ENCODE results near the gene DYNC2LI1. TPM values are rescaled to one million over a fixed set of nuclear protein-coding genes. Genes with fewer than 3 reads are reported as not detected.

Gene DYNC2LI1
- total and polyA plus RNA-seq, 5 experiments from 2014 or later, result 4.9 to 6.7 (median 5.8) TPM

GRCh38 chr2:43824951-43825493 is 51.2 kb downstream of the DYNC2LI1 start:
- H3K4me3 Mint-ChIP-seq, result no peak overlapping the region

DNA sequence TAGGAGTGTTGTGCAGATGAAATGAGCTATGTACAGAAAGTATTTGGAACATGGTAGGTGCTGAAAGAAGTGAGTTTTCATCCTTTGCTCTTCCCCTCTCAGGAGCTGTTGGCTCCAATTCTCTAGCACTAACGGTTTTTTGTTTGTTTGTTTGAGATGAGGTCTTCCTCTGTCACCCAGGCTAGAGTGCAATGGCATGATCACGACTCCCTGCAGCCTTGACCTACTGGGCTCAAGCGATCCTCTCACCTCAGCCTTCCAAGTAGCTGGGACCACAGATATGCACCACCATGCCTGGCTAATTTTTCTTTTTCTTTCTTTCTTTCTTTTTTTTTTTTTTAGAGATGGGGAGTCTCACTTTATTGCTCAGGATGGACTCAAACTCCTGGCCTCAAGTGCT is 52.0 kb downstream of the DYNC2LI1 start:
- H3K9me3 Mint-ChIP-seq, result peaks cover 0 to 1% (median 0%) of the 10 kb centered on the region in 9 donors
- no peak for ATAC-seq
- peaks cover 25 to 46% (median 31%) of the 10 kb centered on the region in 5 donors for H3K27me3 Mint-ChIP-seq
- POLR2A ChIA-PET, result no interaction called here
- no peaks in the 10 kb centered on the region for H3K36me3 Mint-ChIP-seq
- no peak overlapping the region for H3K4me3 Mint-ChIP-seq
- no peak for DNase-seq
- H3K4me1 Mint-ChIP-seq, result no peaks in the 10 kb centered on the region
- H3K27ac Mint-ChIP-seq, result no peak overlapping the region

More at GRCh38 chr2:43824951-43825493, 51.2 kb downstream of the DYNC2LI1 start:
- POLR2A ChIA-PET, result no interaction called here
- no peaks in the 10 kb centered on the region for H3K36me3 Mint-ChIP-seq
- DNase-seq (no peak), ATAC-seq (no peak)
- H3K9me3 Mint-ChIP-seq, result peaks cover 0 to 2% (median 0%) of the 10 kb centered on the region in 9 donors
- H3K27me3 Mint-ChIP-seq, result peaks cover 24 to 42% (median 27%) of the 10 kb centered on the region in 5 donors
- H3K4me1 Mint-ChIP-seq, result no peaks in the 10 kb centered on the region
- no peak overlapping the region for H3K27ac Mint-ChIP-seq

DNA sequence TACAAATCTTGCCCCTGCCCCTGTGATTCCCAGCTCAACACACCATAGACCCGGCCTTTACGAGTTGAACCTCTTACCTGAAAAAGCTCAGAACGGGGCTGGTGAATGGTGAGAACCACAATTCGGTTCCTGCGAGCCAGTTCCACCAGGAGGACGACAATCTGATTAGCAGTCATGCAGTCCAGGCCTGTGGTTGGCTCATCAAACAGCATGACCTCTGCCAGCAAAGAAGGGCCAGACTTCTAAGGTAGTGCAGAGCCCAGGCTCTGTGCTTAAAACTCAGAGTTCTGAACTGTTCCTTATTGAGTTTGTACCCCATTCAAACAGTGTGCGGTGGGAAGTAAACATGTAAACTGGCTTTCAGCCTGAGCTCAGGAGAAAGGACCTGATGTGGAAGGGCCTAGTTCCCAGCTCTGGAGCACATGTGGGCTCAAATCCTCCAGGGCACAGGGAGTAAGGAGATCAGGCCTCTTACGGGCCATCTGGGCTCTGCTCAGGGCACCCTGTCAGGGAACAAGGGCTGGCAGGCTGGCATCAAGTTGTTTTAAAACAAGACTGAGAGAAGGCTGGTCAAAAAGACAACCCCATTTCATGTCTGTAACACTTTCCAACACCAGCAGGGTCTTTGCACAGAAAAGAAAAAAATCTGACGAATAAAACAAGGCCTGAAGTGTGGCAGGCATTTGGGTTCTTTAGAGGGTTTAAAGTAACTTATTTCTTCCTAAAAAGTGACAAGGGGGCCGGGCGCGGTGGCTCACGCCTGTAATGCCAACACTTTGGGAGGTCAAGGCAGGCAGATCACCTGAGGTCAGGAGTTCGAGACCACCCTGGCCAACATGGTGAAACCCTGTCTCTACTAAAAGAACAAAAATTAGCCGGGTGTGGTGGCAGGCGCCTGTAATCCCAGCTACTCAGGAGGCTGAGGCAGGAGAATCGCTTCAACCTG is 52.7 kb downstream of the DYNC2LI1 start:
- no peak for ATAC-seq
- peaks cover 22 to 46% (median 31%) of the 10 kb centered on the region in 5 donors for H3K27me3 Mint-ChIP-seq
- POLR2A ChIA-PET, result interaction anchor here (0.7 kb wide), 1 partner anchor 17 kb away, joined by 3 read pairs; no protein-coding TSS in a partner anchor

DNA sequence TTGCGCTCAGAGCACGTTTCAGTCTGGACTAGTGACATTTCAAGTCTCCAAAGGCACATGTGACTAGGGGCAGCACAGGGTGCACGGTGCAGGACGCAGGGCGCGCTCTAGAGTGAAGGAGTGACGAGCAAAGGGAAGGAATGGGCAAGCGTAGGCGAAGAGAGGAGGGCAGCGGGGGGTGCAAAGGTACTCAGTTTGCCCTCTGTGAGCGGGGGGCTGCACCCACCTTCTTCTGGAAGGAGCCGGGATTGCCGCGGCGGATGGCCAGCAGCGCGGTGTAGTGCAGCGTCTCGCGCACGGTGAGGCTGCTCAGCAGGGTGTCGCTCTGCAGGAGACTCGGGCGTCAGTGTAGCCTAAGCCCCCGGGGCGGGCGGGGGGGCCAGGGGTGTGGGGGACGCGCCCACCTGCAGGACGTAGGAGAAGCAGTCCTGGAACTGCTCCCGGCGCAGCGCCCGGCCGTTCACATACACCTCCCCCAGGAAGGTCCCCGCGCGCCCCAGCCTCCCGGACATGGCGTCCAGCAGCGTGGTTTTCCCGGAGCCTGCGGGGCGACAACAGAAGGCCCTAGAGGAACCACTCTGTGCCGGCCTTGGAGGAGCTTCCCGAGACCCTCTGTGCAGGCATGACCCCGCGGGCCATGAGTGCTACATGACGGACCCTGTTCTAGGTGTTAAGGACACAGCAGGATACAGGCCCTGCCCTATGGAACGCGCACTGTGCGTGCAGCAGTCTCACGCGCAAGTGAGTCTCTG is 57.9 kb downstream of the DYNC2LI1 start:
- H3K9me3 Mint-ChIP-seq, result no peaks in the 10 kb centered on the region
- H3K27me3 Mint-ChIP-seq, result peaks cover 9 to 37% (median 16%) of the 10 kb centered on the region in 5 donors
- ATAC-seq (no peak), DNase-seq (no peak)
- POLR2A ChIA-PET, result no interaction called here
- peak overlapping the region in 1 of 10 donors; percentile 63 for H3K27ac Mint-ChIP-seq
- peaks cover 3 to 6% (median 4%) of the 10 kb centered on the region in 4 donors for H3K4me1 Mint-ChIP-seq
- no peaks in the 10 kb centered on the region for H3K36me3 Mint-ChIP-seq
- peak overlapping the region in 2 of 10 donors; percentile 33 to 41 for H3K4me3 Mint-ChIP-seq

More for the DNA sequence above, 52.7 kb downstream of the DYNC2LI1 start:
- Mint-ChIP-seq H3K36me3 (no peaks in the 10 kb centered on the region), H3K4me1 (peaks cover 3 to 5% (median 4%) of the 10 kb centered on the region in 4 donors), H3K27ac (no peak overlapping the region), H3K9me3 (no peaks in the 10 kb centered on the region), H3K4me3 (no peak overlapping the region)
- no peak for DNase-seq

- H3K4me3 Mint-ChIP-seq, result no peak overlapping the region
- peaks cover 9 to 37% (median 16%) of the 10 kb centered on the region in 5 donors for H3K27me3 Mint-ChIP-seq
- H3K36me3 Mint-ChIP-seq, result no peaks in the 10 kb centered on the region
- POLR2A ChIA-PET, result no interaction called here
- no peak overlapping the region for H3K27ac Mint-ChIP-seq
- H3K9me3 Mint-ChIP-seq, result no peaks in the 10 kb centered on the region
- DNase-seq (no peak), ATAC-seq (no peak)
- peaks cover 3 to 6% (median 4%) of the 10 kb centered on the region in 4 donors for H3K4me1 Mint-ChIP-seq
Measured at GRCh38 chr2:43832457-43832856, 58.6 kb downstream of the DYNC2LI1 start.

GRCh38 chr2:43837033-43837432 is 63.2 kb downstream of the DYNC2LI1 start:
- DNase-seq (no peak), ATAC-seq (no peak)
- no peaks in the 10 kb centered on the region for H3K4me1 Mint-ChIP-seq
- H3K27ac Mint-ChIP-seq, result no peak overlapping the region
- no peak overlapping the region for H3K4me3 Mint-ChIP-seq
- no peaks in the 10 kb centered on the region for H3K9me3 Mint-ChIP-seq
- POLR2A ChIA-PET, result no interaction called here
- no peaks in the 10 kb centered on the region for H3K36me3 Mint-ChIP-seq
- peaks cover 0 to 8% (median 0%) of the 10 kb centered on the region in 5 donors for H3K27me3 Mint-ChIP-seq

- H3K36me3 Mint-ChIP-seq, result no peaks in the 10 kb centered on the region
- no peaks in the 10 kb centered on the region for H3K9me3 Mint-ChIP-seq
- H3K4me1 Mint-ChIP-seq, result no peaks in the 10 kb centered on the region
- peaks cover 0 to 6% (median 0%) of the 10 kb centered on the region in 5 donors for H3K27me3 Mint-ChIP-seq
- H3K4me3 Mint-ChIP-seq, result no peak overlapping the region
- H3K27ac Mint-ChIP-seq, result no peak overlapping the region
- POLR2A ChIA-PET, result no interaction called here
- no peak for DNase-seq
- no peak for ATAC-seq
Measured at GRCh38 chr2:43837831-43838559, 64.2 kb downstream of the DYNC2LI1 start.

- Mint-ChIP-seq H3K27ac (peak within 1 kb of the TSS in 1 of 10 donors; percentile 21), H3K9me3 (no peaks in the 10 kb centered on the region), H3K4me1 (no peaks in the 10 kb centered on the region), H3K27me3 (peaks cover 0 to 6% (median 0%) of the 10 kb centered on the region in 5 donors), H3K36me3 (no peaks in the 10 kb centered on the region), H3K4me3 (no peak within 1 kb of the TSS)
- ATAC-seq (no peak), DNase-seq (no peak)
- POLR2A ChIA-PET, result no interaction called here
Measured at GRCh38 chr2:43838560-43839267, 64.9 kb downstream of the DYNC2LI1 start, which contains the start of the genes ABCG5 and ABCG8. Gene ABCG5 (minus strand): TSS chr2:43838839. CDS start chr2:43838679, 160 bp downstream. Gene ABCG8 (plus strand): TSS chr2:43838971. CDS start chr2:43839054, 83 bp downstream.

GRCh38 chr2:43839776-43840564 is 66.1 kb downstream of the DYNC2LI1 start:
- peaks cover 0 to 6% (median 0%) of the 10 kb centered on the region in 5 donors for H3K27me3 Mint-ChIP-seq
- DNase-seq, result no peak
- no peaks in the 10 kb centered on the region for H3K9me3 Mint-ChIP-seq
- no peak overlapping the region for H3K4me3 Mint-ChIP-seq
- no peaks in the 10 kb centered on the region for H3K4me1 Mint-ChIP-seq
- POLR2A ChIA-PET, result no interaction called here
- peak overlapping the region in 1 of 10 donors; percentile 21 for H3K27ac Mint-ChIP-seq
- no peaks in the 10 kb centered on the region for H3K36me3 Mint-ChIP-seq
- ATAC-seq, result no peak

GRCh38 chr2:43840965-43841364 is 67.1 kb downstream of the DYNC2LI1 start:
- Mint-ChIP-seq H3K4me1 (no peaks in the 10 kb centered on the region), H3K9me3 (no peaks in the 10 kb centered on the region), H3K4me3 (no peak overlapping the region), H3K27ac (no peak overlapping the region), H3K36me3 (no peaks in the 10 kb centered on the region), H3K27me3 (peaks cover 0 to 6% (median 0%) of the 10 kb centered on the region in 5 donors)
- ATAC-seq (no peak), DNase-seq (no peak)
- POLR2A ChIA-PET, result no interaction called here
